SK-N-SH treated with all-trans-retinoic acid at 6 μM for 48 hours (cell line): Measurements from ENCODE around the gene SEL1L3.

Experiments
- CSDC2 ChIP-seq: fragments of 250-450 bp; sonication (Bioruptor Pico); IDR thresholded peaks from 2 replicates; pipeline ENCODE4 v1.5.0; 2020; ENCODE audit warnings: mild to moderate bottlenecking, moderate library complexity
- TCF4 ChIP-seq: fragments of 250-450 bp; sonication (Bioruptor Pico); IDR thresholded peaks from 2 replicates; pipeline ENCODE4 v1.8.0; 2021; ENCODE audit warnings: mild to moderate bottlenecking, moderate library complexity, borderline replicate concordance
- ZFP30 ChIP-seq: fragments of 450-650 bp; formaldehyde crosslinking; IDR thresholded peaks from 2 replicates; pipeline ENCODE4 v1.5.0; 2022; ENCODE audit warnings: mild to moderate bottlenecking, moderate library complexity
- TF ChIP-seq, protein P1 (sequence below): fragments of 250-450 bp; sonication (Bioruptor Pico); IDR thresholded peaks from 2 replicates; pipeline ENCODE4 v1.5.1; 2020; ENCODE audit warnings: low read depth, mild to moderate bottlenecking, moderate library complexity

GRCh38 chr4:25881193-25881592 lies 18.4 kb upstream of the SEL1L3 start:
- no peak for TF ChIP-seq CSDC2 (CRISPR knock-in tag)
- TF ChIP-seq ZFP30 (CRISPR knock-in tag) = no peak
- no peak for TF ChIP-seq TCF4 (CRISPR knock-in tag)
- TF ChIP-seq, protein P1, sequence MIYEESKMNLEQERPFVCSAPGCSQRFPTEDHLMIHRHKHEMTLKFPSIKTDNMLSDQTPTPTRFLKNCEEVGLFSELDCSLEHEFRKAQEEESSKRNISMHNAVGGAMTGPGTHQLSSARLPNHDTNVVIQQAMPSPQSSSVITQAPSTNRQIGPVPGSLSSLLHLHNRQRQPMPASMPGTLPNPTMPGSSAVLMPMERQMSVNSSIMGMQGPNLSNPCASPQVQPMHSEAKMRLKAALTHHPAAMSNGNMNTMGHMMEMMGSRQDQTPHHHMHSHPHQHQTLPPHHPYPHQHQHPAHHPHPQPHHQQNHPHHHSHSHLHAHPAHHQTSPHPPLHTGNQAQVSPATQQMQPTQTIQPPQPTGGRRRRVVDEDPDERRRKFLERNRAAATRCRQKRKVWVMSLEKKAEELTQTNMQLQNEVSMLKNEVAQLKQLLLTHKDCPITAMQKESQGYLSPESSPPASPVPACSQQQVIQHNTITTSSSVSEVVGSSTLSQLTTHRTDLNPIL = no peak
